Subcutaneous abdominal adipose tissue (tissue), 5 donors: ENCODE measurements around the gene SLC9C1.

Experiments used
- H3K27ac ChIP-seq: one replicate; pipeline ENCODE4 v1.7.0; 2013; ENCODE audit warnings: low read depth, mild to moderate bottlenecking, inconsistent platforms, low read length, moderate library complexity
- H3K27me3 ChIP-seq, 5 donors: one replicate each; pipeline ENCODE4 v1.7.0; 2013; ENCODE audit warnings: low read length in 5 of 5, inconsistent platforms in 1 of 5; ENCODE audit not compliant: control insufficient read depth in 5 of 5, insufficient read depth in 4 of 5
- H3K36me3 ChIP-seq, 5 donors: one replicate each; pipeline ENCODE4 v1.7.0; 2013; ENCODE audit warnings: low read length in 5 of 5; ENCODE audit not compliant: control insufficient read depth in 5 of 5, insufficient read depth in 5 of 5
- H3K4me1 ChIP-seq, 5 donors: one replicate each; pipeline ENCODE4 v1.7.0; 2013; ENCODE audit warnings: low read length in 5 of 5, mild to moderate bottlenecking in 3 of 5, moderate library complexity in 1 of 5; ENCODE audit not compliant: control insufficient read depth in 5 of 5, insufficient read depth in 5 of 5
- H3K4me3 ChIP-seq, 5 donors: one replicate each; pipeline ENCODE4 v1.7.0; 2013; ENCODE audit warnings: low read length in 5 of 5, low read depth in 1 of 5
- H3K9ac ChIP-seq, 5 donors: one replicate each; pipeline ENCODE4 v1.7.0; 2013; ENCODE audit warnings: low read length in 5 of 5, mild to moderate bottlenecking in 4 of 5, moderate library complexity in 3 of 5
- H3K9me3 ChIP-seq, 5 donors: one replicate each; pipeline ENCODE4 v1.7.0; 2013; ENCODE audit warnings: low read length in 5 of 5; ENCODE audit not compliant: control insufficient read depth in 5 of 5
- donor health status: healthy.
- donor health status: healthy.
- donor health status: healthy.
- donor health status: healthy.
- donor health status: healthy.

Gene SLC9C1

DNA sequence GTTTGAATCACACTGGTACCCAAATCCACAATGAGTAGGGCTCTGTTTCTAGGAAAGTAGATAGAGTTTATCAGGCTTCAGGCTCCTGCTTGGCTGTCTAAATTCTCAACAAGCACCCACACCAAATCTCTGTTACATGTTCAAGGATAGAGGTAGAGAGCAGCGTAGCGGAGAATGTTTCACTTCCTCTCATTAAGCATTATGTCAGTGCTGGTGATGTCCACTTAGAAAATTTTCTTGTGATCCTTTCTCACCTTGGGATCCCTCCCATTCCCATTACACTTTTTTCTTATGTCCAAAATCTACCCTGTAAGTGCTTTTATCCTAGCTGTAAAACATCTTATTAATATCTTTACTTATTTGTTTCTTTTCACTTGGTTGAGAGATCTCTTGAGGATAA lies 126.3 kb downstream of the SLC9C1 start:
- H3K4me3 ChIP-seq: no peak overlapping the region
- no peaks in the 10 kb centered on the region for H3K4me1 ChIP-seq
- no peak overlapping the region for H3K27ac ChIP-seq
- H3K27me3 ChIP-seq: no peaks in the 10 kb centered on the region
- no peak overlapping the region for H3K9ac ChIP-seq
- H3K36me3 ChIP-seq: no peaks in the 10 kb centered on the region
- H3K9me3 ChIP-seq: peaks cover 0 to 7% (median 0%) of the 10 kb centered on the region in 5 donors

DNA sequence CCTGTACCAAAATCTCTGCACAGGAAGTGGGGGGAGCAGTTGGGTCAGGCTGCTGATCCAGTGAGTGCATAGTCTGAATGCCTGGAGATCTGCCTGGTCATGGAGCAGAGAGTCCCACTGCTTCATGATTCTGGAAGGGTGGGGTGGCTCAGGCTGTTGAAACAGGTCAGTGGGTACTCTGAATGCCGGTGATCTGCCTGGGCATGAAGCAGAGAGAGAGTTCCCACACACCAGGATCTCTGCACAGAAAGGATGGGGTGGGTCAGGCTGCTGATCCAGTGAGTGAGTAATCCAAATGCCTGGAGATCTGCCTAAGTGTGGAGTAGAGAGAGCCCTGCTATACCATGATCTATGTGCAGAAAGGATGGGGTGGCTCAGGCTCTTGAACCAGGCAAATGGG lies 144.9 kb downstream of the SLC9C1 start:
- no peak overlapping the region for H3K27ac ChIP-seq
- H3K4me3 ChIP-seq: no peak overlapping the region
- H3K4me1 ChIP-seq: no peaks in the 10 kb centered on the region
- no peaks in the 10 kb centered on the region for H3K36me3 ChIP-seq
- H3K27me3 ChIP-seq: no peaks in the 10 kb centered on the region
- no peak overlapping the region for H3K9ac ChIP-seq
- peaks cover 0 to 22% (median 15%) of the 10 kb centered on the region in 5 donors for H3K9me3 ChIP-seq

DNA sequence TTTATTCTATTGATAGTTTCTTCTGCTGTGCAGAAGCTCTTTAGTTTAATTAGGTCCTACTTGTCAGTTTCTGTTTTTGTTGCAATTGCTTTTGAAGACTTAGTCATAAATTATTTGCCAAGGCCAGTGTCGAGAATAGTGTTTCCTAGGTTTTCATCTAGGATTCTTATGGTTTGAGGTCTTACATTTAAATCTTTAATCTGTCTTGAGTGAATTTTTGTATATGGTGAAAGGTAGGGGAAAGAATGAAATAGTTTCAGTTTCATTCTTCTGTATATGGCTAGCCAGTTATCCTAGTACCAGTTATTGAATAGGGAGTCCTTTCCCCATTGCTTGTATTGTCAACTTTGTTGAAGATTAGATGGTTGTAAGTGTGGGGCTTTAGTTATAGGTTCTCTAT lies 150.3 kb downstream of the SLC9C1 start:
- H3K36me3 ChIP-seq: no peaks in the 10 kb centered on the region

DNA sequence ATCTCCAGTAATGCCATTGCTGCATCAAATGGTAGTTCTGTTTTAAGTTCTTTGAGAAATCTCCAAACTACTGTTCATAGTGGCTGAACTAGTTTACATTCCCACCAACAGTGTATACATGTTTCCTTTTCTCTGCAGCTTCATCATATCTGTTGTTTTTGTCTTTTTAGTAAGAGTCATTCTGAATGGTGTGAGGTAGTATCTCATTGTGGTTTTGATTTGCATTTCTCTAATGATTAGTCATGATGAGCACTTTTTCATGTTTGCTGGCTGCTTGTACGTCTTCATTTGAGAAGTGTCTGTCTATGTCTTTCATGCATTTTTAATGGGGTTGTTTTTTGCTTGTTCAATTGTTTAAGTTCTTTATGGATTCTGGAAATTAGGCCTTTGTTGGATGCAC lies 150.8 kb downstream of the SLC9C1 start:
- Histone ChIP-seq H3K9me3 (peaks cover 0 to 12% (median 0%) of the 10 kb centered on the region in 5 donors), H3K36me3 (no peaks in the 10 kb centered on the region), H3K27me3 (no peaks in the 10 kb centered on the region), H3K4me1 (no peaks in the 10 kb centered on the region), H3K4me3 (no peak overlapping the region), H3K9ac (no peak overlapping the region), H3K27ac (no peak overlapping the region)

More for the DNA sequence above, 150.3 kb downstream of the SLC9C1 start:
- Histone ChIP-seq H3K4me3 (no peak overlapping the region), H3K9ac (no peak overlapping the region), H3K9me3 (peaks cover 0 to 12% (median 4%) of the 10 kb centered on the region in 5 donors), H3K27ac (no peak overlapping the region), H3K4me1 (no peaks in the 10 kb centered on the region), H3K27me3 (no peaks in the 10 kb centered on the region)

DNA sequence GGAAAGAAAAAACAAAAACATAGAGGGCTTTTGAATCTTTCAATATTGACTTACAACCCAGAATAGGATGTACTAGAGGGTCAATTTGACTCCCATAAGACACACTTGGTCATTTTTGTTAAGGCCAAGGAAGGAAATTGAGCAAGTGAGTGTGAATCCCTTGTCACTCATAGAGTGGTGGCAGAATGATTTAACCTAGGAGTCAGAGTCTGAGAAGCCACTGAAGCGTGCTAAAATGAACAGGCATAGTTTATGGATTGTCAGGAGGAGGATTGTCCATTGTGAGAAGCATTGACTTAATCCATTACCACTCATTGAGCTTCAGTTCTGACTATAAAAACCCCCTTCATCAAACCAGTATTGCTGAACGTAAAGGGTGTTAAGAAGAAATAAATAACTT lies 152.7 kb downstream of the SLC9C1 start:
- H3K27ac ChIP-seq: no peak overlapping the region
- no peak overlapping the region for H3K9ac ChIP-seq
- peaks cover 0 to 9% (median 0%) of the 10 kb centered on the region in 5 donors for H3K9me3 ChIP-seq
- H3K36me3 ChIP-seq: no peaks in the 10 kb centered on the region
- no peaks in the 10 kb centered on the region for H3K27me3 ChIP-seq
- H3K4me1 ChIP-seq: peaks cover 0 to 3% (median 0%) of the 10 kb centered on the region in 5 donors
- H3K4me3 ChIP-seq: no peak overlapping the region

DNA sequence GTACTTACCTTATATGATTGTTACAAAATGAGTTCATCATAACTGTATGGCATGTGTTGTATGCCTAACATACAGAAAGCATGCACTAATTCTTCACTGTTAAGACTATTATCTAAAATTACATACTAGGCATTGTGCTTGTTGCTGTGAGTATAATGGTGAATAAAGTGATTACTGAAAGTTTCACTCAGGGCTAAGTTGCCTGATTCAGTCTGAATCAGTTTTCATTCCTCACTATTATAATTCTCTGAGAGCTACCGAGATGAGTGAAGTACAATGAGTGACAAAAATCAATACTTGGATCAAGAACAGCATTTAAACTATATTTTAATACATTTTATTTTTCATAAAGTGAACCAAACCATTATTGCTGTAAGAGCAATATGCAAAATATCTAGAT lies 153.4 kb downstream of the SLC9C1 start:
- Histone ChIP-seq H3K9ac (no peak overlapping the region), H3K4me3 (no peak overlapping the region), H3K9me3 (peaks cover 0 to 8% (median 0%) of the 10 kb centered on the region in 5 donors), H3K4me1 (peaks cover 0 to 3% (median 0%) of the 10 kb centered on the region in 5 donors), H3K27me3 (no peaks in the 10 kb centered on the region), H3K36me3 (no peaks in the 10 kb centered on the region), H3K27ac (no peak overlapping the region)

DNA sequence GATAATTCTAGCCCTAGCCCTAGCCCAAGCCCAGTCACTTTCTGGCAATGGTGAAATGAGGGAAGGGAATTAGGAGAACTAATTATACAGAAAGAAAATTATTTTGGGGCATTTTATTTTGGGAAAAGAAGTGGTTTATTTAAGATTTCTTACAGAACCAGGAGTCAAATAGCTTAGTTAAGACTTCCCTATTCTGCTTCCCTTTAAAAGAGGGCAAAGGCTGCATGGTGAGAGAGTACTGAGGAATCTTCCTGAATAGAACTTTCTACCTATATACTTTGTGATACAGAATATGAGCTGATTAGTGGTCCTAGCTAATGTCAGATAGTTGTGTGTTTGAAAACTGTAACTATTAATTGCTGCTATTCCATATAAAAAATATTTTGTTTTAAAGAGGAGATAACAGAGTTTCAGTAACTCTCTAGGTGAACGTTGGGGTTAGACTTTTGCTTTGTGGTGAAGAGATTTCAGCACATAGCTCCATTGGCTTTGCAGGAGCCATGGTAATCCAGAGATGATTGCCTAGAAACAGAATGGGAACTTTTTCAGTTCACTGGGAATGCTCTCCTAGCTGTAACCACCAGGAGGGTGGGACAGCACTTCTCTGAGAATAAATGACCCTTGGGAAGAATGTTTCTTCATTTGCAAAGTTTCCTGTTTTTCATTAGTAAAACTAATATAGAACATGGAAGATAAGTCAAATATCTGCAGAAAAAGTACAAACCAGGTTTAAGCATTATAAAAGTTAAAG lies 155.6 kb downstream of the SLC9C1 start:
- no peaks in the 10 kb centered on the region for H3K9me3 ChIP-seq

DNA sequence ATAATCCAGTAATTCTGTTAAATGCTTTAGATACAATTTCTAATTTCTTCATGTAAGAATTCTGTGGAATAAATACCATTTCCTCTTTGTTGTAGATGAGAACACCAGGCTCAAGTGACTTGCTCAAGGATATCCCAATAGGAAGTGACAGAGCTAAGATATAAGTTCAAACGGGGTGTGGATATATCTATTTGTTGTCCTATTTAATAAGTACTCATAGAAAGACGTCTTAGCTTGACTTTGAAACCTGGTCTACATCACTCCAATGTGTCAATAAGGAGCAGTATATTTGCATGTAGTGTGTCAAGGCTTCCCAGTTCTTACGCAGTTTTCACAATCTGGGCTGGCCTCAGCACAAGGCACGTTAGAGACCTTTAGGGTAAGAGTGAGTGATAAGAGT lies 156.2 kb downstream of the SLC9C1 start:
- Histone ChIP-seq H3K27ac (no peak overlapping the region), H3K9ac (no peak overlapping the region), H3K9me3 (no peaks in the 10 kb centered on the region), H3K27me3 (no peaks in the 10 kb centered on the region), H3K36me3 (no peaks in the 10 kb centered on the region), H3K4me1 (peaks cover 0 to 4% (median 0%) of the 10 kb centered on the region in 5 donors), H3K4me3 (no peak overlapping the region)

More for the DNA sequence above, 155.6 kb downstream of the SLC9C1 start:
- no peaks in the 10 kb centered on the region for H3K27me3 ChIP-seq
- no peak overlapping the region for H3K9ac ChIP-seq
- H3K36me3 ChIP-seq: no peaks in the 10 kb centered on the region
- H3K27ac ChIP-seq: no peak overlapping the region
- H3K4me3 ChIP-seq: no peak overlapping the region
- peaks cover 0 to 4% (median 0%) of the 10 kb centered on the region in 5 donors for H3K4me1 ChIP-seq

DNA sequence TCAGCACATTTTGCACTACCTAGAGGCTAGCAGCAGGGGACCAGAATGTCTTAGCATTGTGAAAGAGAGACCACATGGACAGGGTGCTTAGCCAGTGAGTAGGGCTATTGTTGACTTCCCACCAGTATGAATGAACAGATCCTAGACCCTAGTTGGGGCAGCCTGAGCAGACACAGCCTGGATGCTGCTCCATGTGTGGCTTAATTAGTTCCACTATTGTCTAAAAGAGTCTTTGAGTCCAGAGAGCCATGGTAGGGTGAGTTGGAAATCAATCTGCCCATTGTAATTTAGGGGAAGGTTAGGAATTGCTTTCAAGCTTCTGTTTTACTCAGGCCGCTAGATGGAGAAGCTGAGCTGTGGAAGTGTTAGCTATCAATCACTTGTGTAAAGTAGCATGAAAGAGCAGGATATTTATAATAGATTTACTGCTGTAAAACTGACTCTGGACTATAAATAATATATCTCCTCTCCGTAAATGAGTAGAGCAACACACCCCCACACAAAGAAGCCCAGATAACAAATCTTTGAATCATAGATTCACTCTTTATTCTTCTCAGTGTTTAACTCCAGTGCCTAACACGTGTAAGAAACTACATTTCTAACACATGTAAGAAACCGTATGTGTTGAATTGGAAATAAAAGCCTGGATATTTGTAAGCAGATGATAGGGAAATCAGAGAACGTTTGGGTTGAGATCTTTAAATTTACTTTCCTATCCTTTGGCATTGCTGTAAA lies 156.9 kb downstream of the SLC9C1 start:
- Histone ChIP-seq H3K36me3 (no peaks in the 10 kb centered on the region), H3K4me3 (no peak overlapping the region), H3K27ac (no peak overlapping the region), H3K9ac (no peak overlapping the region), H3K9me3 (no peaks in the 10 kb centered on the region), H3K4me1 (peaks cover 0 to 4% (median 0%) of the 10 kb centered on the region in 5 donors), H3K27me3 (no peaks in the 10 kb centered on the region)

DNA sequence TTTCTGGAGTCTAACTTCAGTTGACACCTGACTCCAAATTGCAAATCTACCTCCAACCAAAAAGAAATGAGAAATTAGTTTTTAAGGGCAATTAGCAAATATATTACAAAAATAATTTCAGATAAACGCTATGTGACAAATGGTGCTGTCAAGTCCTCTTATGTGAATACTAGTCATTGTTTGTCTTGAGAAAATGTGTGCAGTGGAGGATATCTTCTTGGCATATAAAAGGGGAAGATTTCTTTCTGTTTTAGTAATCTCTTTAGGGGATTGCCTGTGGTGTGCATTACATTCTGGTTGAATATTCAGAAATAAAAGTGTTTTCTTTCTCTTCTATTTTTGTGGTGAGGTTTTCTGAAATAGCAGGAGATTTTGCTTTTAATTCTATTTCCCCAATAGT lies 158.0 kb downstream of the SLC9C1 start:
- Histone ChIP-seq H3K27me3 (no peaks in the 10 kb centered on the region), H3K9ac (no peak overlapping the region), H3K4me1 (peaks cover 0 to 4% (median 0%) of the 10 kb centered on the region in 5 donors), H3K27ac (no peak overlapping the region), H3K36me3 (no peaks in the 10 kb centered on the region), H3K4me3 (no peak overlapping the region), H3K9me3 (no peaks in the 10 kb centered on the region)
